HG02970 (cell line): ENCODE results near the gene PLCL2.
"Not testable (repeated sequence)": the region's sequence is repeated elsewhere in the genome, so short reads cannot be mapped to it uniquely, and the experiment has no call there.

Experiments
- ATAC-seq: cut with Tn5 transposase; IDR thresholded peaks from one replicate; pipeline ENCODE4 v1.9.1; 2021; ENCODE audit warnings: mild to moderate bottlenecking, moderate library complexity, moderate number of reproducible peaks; ENCODE audit not compliant: unreplicated experiment, low FRiP score

PLCL2 gene

GRCh38 chr3:17094551-17094950, 209.8 kb downstream of the PLCL2 start:
- ATAC-seq, result no peak

- no peak for ATAC-seq
Observed at GRCh38 chr3:17103579-17103978, 218.8 kb downstream of the PLCL2 start.

- not testable (repeated sequence) for ATAC-seq
Observed at GRCh38 chr3:17106801-17107200, 222.0 kb downstream of the PLCL2 start.

- no peak for ATAC-seq
Observed at GRCh38 chr3:17110660-17111396, 226.1 kb downstream of the PLCL2 start.

- no peak for ATAC-seq
Observed at GRCh38 chr3:17111586-17111985, 226.8 kb downstream of the PLCL2 start.

- ATAC-seq, result no peak
Observed at GRCh38 chr3:17115186-17115585, 230.4 kb downstream of the PLCL2 start.

GRCh38 chr3:17116007-17116600, 231.3 kb downstream of the PLCL2 start:
- ATAC-seq, result no peak

GRCh38 chr3:17118771-17119170, 234.0 kb downstream of the PLCL2 start:
- no peak for ATAC-seq

- ATAC-seq, result no peak
Observed at GRCh38 chr3:17119201-17120072, 234.7 kb downstream of the PLCL2 start.

GRCh38 chr3:17120115-17120514, 235.4 kb downstream of the PLCL2 start:
- no peak for ATAC-seq

GRCh38 chr3:17121336-17121735, 236.6 kb downstream of the PLCL2 start:
- ATAC-seq, result no peak

GRCh38 chr3:17122758-17123157, 238.0 kb downstream of the PLCL2 start:
- no peak for ATAC-seq

GRCh38 chr3:17125738-17126442, 241.1 kb downstream of the PLCL2 start:
- ATAC-seq, result no peak

GRCh38 chr3:17128671-17129070, 243.9 kb downstream of the PLCL2 start:
- ATAC-seq, result not testable (repeated sequence)

GRCh38 chr3:17129556-17129955, 244.8 kb downstream of the PLCL2 start:
- ATAC-seq, result no peak

- ATAC-seq, result no peak
Observed at GRCh38 chr3:17130956-17131355, 246.2 kb downstream of the PLCL2 start.

- ATAC-seq, result no peak
Observed at GRCh38 chr3:17132286-17133115, 247.7 kb downstream of the PLCL2 start.

- no peak for ATAC-seq
Observed at GRCh38 chr3:17133632-17134545, 249.1 kb downstream of the PLCL2 start.

- no peak for ATAC-seq
Observed at GRCh38 chr3:17135696-17136095, 250.9 kb downstream of the PLCL2 start.
